Aorta (tissue), 5 donors: ENCODE results near the gene MYOZ3. TPM values are rescaled to one million over a fixed set of nuclear protein-coding genes. Genes with fewer than 3 reads are reported as not detected.

Source experiments
- ATAC-seq: fragments of 200-7000 bp; cut with Tn5 transposase; one replicate; pipeline ENCODE4 v1.9.1; 2022; ENCODE audit warnings: moderate library complexity; ENCODE audit not compliant: low FRiP score
- DNase-seq, 2 donors: peaks; one replicate each; pipeline ENCODE4 v3.0.0-alpha.2; 2020
- H3K27ac ChIP-seq, 2 donors: one replicate each; pipeline ENCODE4 v1.5.1; 2013; ENCODE audit warnings: low read length in 2 of 2, mild to moderate bottlenecking in 2 of 2, moderate library complexity in 2 of 2, control low read depth in 1 of 2, inconsistent platforms in 1 of 2, low read depth in 1 of 2
- H3K27me3 ChIP-seq, 2 donors: one replicate each; pipeline ENCODE4 v1.6.1; 2013; ENCODE audit warnings: control low read depth in 1 of 2, low read length in 1 of 2, mild to moderate bottlenecking in 1 of 2, moderate library complexity in 1 of 2; ENCODE audit not compliant: insufficient read depth in 2 of 2, control insufficient read depth in 1 of 2
- H3K36me3 ChIP-seq, 2 donors: one replicate each; pipeline ENCODE4 v1.6.1; 2013; ENCODE audit warnings: control low read depth in 1 of 2, low read length in 1 of 2, mild to moderate bottlenecking in 1 of 2; ENCODE audit not compliant: insufficient read depth in 2 of 2, control insufficient read depth in 1 of 2
- H3K4me1 ChIP-seq, 2 donors: one replicate each; pipeline ENCODE4 v1.6.1; 2013; ENCODE audit warnings: low read length in 2 of 2, control low read depth in 1 of 2, mild to moderate bottlenecking in 1 of 2, moderate library complexity in 1 of 2; ENCODE audit not compliant: insufficient read depth in 2 of 2, control insufficient read depth in 1 of 2
- H3K4me3 ChIP-seq, 2 donors: one replicate each; pipeline ENCODE4 v1.5.1; 2013; ENCODE audit warnings: low read length in 2 of 2, control low read depth in 1 of 2, mild to moderate bottlenecking in 1 of 2
- H3K9me3 ChIP-seq: one replicate; pipeline ENCODE4 v1.6.1; 2013; ENCODE audit warnings: mild to moderate bottlenecking, low read length; ENCODE audit not compliant: control insufficient read depth
- WGBS, 2 donors: extraction: QIAGEN DNeasy Blood & Tissue Kit; methylation state at CpG; one replicate each; pipeline ENCODE4 v1.1.7; 2013; 5-methylcytosine and 5-hydroxymethylcytosine counted together
- intact Hi-C, 2 donors: fragments of 100-400 bp; cut with DNase I; formaldehyde crosslinking; loops; one replicate each; pipeline versions ENCODE4 v1.14.2 to v1.15.0; 2022
- polyA plus RNA-seq, 2 donors: library from polyadenylated mRNA; stranded (reverse); fragments of 200-250 nt; gene quantifications; one replicate each; pipeline ENCODE4 v1.2.3, GENCODE V29; 2013
- total RNA-seq, 2 donors: library from RNA; stranded (reverse); fragmentation: NEBNext Ultra II Directional; extraction: Animal tissue kit (Norgen Biotek cat#: 25700); gene quantifications; one replicate each; pipeline ENCODE4 v1.2.1, GENCODE V29; 2021
- donor health status: healthy with polysubstance abuse.
- donor health status: Bipolar disorder and iron deficiency.
- donor health status: DM: no; HTN: no; CAD: no.
- donor health status: DM: no; HTN: no; CAD: no.
- donor health status: DM: yes; HTN: yes; CAD: no.

The MYOZ3 gene
- total and polyA plus RNA-seq, 4 donors = 2.0 to 14.1 (median 2.7) TPM

GRCh38 chr5:150689120-150689519, 28.1 kb downstream of the MYOZ3 start:
- H3K4me1 ChIP-seq = no peaks in the 10 kb centered on the region
- WGBS, 2 donors = 80 to 82% methylated on average over 1 of the region's 1 CpG
- intact Hi-C loops = no loop called here
- H3K27me3 ChIP-seq = no peaks in the 10 kb centered on the region
- ATAC-seq = no peak
- H3K27ac ChIP-seq = no peak overlapping the region
- H3K9me3 ChIP-seq = no peaks in the 10 kb centered on the region
- DNase-seq = no peak
- H3K36me3 ChIP-seq = peaks cover 7 to 15% of the 10 kb centered on the region in 2 donors
- H3K4me3 ChIP-seq = no peak overlapping the region

DNA sequence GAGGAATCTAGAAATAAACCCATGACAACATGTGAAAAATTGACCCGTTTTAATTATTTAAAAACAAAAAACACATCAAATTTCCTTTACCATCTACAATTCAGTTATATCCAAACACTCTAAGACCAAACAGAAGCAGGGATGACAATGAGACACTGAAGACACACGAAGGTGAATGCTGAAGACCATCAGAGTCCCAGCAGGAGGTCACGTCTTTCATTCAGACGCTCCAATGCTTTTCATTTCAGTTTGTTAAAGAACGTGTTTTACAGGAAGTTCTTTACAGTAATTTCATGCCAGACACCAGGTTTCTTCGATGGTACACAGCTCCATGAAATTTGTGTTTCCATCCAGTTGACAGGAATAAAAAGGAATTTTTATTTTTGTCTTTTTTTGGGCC, 29.7 kb downstream of the MYOZ3 start:
- 68 to 71% methylated on average over 6 of the region's 6 CpGs for WGBS, 2 donors
- Histone ChIP-seq H3K27ac (no peak overlapping the region), H3K36me3 (peaks cover 15 to 19% of the 10 kb centered on the region in 2 donors), H3K4me1 (no peaks in the 10 kb centered on the region), H3K27me3 (no peaks in the 10 kb centered on the region), H3K9me3 (no peaks in the 10 kb centered on the region), H3K4me3 (no peak overlapping the region)
- DNase-seq = no peak
- ATAC-seq = no peak
- intact Hi-C loops = no loop called here

DNA sequence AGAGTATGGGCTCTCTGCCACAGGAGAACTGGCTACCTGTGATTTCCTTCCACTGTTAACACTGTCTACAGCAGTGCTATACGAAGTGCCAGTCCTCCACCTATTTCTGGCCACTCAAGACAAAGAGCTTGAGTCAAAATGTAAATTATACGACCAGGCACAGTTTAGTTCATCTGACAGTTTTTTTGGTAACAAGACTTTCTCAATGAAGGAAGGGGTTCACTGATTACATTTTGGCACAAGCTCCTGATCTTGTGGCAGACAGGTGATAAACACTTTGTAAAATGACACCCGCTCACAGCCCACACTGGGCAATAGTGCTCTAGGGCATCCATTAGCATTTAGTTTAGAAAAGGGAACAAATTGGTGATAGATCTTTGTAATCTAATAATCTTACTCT, 31.2 kb downstream of the MYOZ3 start:
- Histone ChIP-seq H3K27me3 (no peaks in the 10 kb centered on the region), H3K4me3 (no peak overlapping the region), H3K4me1 (no peaks in the 10 kb centered on the region), H3K9me3 (no peaks in the 10 kb centered on the region), H3K27ac (no peak overlapping the region), H3K36me3 (peaks cover 19% of the 10 kb centered on the region in 2 donors)
- intact Hi-C loops = no loop called here
- ATAC-seq (no peak), DNase-seq (no peak)
- WGBS, 2 donors = 80 to 84% methylated on average over 3 of the region's 3 CpGs

DNA sequence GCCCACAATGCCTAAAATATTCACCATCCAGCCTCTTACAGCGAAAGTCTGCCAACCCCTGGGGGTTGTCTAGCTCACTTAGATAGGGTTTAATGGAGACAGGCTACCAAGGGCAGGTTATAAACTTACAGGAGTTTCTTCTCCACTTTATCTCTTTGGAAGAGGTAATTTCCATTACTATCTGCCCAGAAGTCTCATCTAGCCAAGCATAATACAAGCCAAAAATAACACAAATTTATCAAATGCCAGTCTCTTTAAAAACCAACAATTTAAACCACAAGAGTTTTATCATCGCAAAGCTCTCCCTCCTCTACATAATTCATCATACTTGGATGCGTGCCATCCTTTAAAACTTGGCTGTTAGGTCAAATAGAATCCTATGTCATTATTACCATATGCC, 33.6 kb downstream of the MYOZ3 start:
- Histone ChIP-seq H3K4me3 (no peak overlapping the region), H3K27me3 (no peaks in the 10 kb centered on the region), H3K9me3 (no peaks in the 10 kb centered on the region), H3K36me3 (peaks cover 19% of the 10 kb centered on the region in 2 donors), H3K4me1 (peaks cover 0 to 2% of the 10 kb centered on the region in 2 donors), H3K27ac (no peak overlapping the region)
- WGBS, 2 donors = 33 to 34% methylated on average over 3 of the region's 3 CpGs
- ATAC-seq = no peak
- DNase-seq = no peak
- intact Hi-C loops = no loop called here

DNA sequence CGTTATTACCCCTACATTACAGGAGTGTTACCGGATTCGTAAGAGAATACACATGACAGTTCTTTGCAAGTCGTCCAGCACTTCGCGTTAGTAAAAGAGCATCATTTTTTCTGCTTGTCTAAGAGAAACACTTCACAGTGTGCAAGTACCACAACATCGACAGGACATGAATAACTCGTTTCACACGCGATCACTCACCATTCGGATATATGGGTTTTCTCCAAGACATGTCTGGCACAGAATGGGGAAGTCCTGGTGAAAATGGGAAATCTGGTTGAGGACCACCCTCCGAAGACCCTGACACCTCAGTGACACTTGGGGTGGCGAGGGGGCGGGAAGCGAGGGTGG, 39.2 kb downstream of the MYOZ3 start:
- Histone ChIP-seq H3K36me3 (peaks cover 0 to 4% of the 10 kb centered on the region in 2 donors), H3K27me3 (no peaks in the 10 kb centered on the region), H3K9me3 (no peaks in the 10 kb centered on the region), H3K4me3 (peak overlapping the region; percentile 68 to 94), H3K27ac (peak overlapping the region; percentile 57 to 93), H3K4me1 (peaks cover 0 to 3% of the 10 kb centered on the region in 2 donors)
- no peak for DNase-seq
- intact Hi-C loops = loop anchor here (5.0 to 10.0 kb wide), 4 partner anchors 77 to 235 kb away; partner anchors contain the start of gene SMIM3 (in 1 of the 2)
- no peak for ATAC-seq
- 0 to 1% methylated on average over 15 of the region's 15 CpGs for WGBS, 2 donors

DNA sequence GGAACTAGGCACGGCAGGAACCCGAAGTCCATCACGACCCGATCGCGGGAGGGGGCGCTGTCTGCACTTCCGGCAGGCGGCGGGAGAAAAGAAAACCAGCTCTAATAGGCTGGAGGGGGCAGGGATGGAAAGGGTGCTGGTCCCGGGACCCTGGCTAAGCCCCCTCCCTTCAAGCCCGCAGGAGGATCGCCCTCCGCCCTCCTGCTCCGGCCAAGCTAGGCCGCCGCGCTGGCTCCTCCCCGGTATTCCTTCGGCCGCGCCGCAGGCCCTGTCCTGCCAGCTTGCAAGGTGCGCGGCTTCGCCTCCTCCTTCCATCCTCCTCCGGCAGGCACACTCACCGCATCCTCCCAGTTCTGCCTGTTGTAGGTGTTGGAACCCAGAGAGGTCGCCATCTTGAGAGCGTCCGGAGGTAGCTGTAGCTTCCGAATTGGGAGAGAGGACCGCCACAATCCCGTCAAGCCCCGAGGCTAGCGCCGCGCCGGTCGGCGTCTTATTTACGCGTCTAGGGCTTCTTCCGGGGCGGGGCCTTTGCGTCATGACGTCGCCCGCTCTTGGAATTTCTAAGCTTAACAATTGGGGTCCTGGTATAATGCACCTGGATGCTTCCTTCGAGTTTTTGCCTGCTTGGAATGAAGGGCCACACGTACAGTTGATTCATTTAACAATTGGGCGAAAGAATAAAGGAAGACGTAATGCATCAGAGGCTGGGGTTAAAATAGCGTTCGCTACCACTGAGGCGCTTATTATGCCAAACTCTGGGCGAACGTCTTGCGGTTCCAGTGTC, 39.7 kb downstream of the MYOZ3 start, which contains the start of gene RBM22:
TSS of gene RBM22 (minus strand) at position 469 of the 784 bp plus-strand sequence. CDS start at position 392, 77 bp downstream.
- intact Hi-C loops = loop anchor here (1.0 to 10.0 kb wide), 5 partner anchors 58 to 236 kb away; partner anchors contain the start of gene SMIM3 (in 1 of the 2)
- WGBS, 2 donors = 0 to 1% methylated on average over 36 to 59 of the region's 59 CpGs
- no peaks in the 10 kb centered on the region for H3K9me3 ChIP-seq
- DNase-seq (peak; percentile 96 to 97), ATAC-seq (peak; percentile 99)
- H3K4me3 ChIP-seq = peak within 1 kb of the TSS; percentile 68 to 94
- peaks cover 0 to 3% of the 10 kb centered on the region in 2 donors for H3K4me1 ChIP-seq
- H3K27me3 ChIP-seq = no peaks in the 10 kb centered on the region
- peaks cover 0 to 4% of the 10 kb centered on the region in 2 donors for H3K36me3 ChIP-seq
- H3K27ac ChIP-seq = peak within 1 kb of the TSS; percentile 57 to 93

- Histone ChIP-seq H3K9me3 (no peaks in the 10 kb centered on the region), H3K27me3 (no peaks in the 10 kb centered on the region), H3K4me1 (peaks cover 0 to 3% of the 10 kb centered on the region in 2 donors), H3K36me3 (peaks cover 0 to 2% of the 10 kb centered on the region in 2 donors), H3K27ac (no peak overlapping the region), H3K4me3 (no peak overlapping the region)
- DNase-seq (no peak), ATAC-seq (no peak)
- intact Hi-C loops = loop anchor here (5.0 to 10.0 kb wide), 4 partner anchors 74 to 239 kb away; partner anchors contain the start of gene SMIM3 (in 1 of the 2)
- 78 to 85% methylated on average over 3 of the region's 3 CpGs for WGBS, 2 donors
Measured at GRCh38 chr5:150703762-150704161, 42.7 kb downstream of the MYOZ3 start.

GRCh38 chr5:150706776-150707390, 45.8 kb downstream of the MYOZ3 start:
- H3K27ac ChIP-seq = no peak overlapping the region
- intact Hi-C loops = loop anchor here in 1 of 2 donors (10.0 kb wide), 1 partner anchor 242 kb away; no protein-coding TSS in a partner anchor
- no peak overlapping the region for H3K4me3 ChIP-seq
- no peaks in the 10 kb centered on the region for H3K9me3 ChIP-seq
- DNase-seq = no peak
- H3K4me1 ChIP-seq = no peaks in the 10 kb centered on the region
- H3K27me3 ChIP-seq = no peaks in the 10 kb centered on the region
- peaks cover 3 to 8% of the 10 kb centered on the region in 2 donors for H3K36me3 ChIP-seq
- 58 to 62% methylated on average over 4 of the region's 4 CpGs for WGBS, 2 donors
- no peak for ATAC-seq
